ENCODE results near the gene GADD45GIP1.
"Not testable (repeated sequence)": the region's sequence is repeated elsewhere in the genome, so short reads cannot be mapped to it uniquely, and the experiment has no call there.

Gene GADD45GIP1

DNA sequence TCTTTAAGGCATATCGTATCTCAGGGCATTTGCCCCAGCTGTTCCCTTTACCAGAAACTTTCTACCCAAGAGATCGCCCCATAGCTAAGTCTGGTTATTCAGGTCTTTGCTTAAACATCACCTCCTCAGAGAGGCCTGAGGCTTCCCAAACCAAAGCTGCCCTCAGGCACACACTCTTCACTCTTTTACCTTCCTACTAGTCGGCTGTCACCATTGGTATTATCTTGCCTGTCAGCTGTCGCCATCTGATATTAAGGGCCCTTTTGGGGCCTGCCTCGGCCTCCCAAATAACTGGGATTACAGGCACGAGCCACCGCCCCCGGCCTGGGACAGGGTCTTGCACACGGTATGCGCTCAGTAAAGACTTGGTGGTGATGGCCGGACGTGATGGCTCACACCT lies 1.0 kb downstream of the GADD45GIP1 start:
- DNase-seq: no peak

DNA sequence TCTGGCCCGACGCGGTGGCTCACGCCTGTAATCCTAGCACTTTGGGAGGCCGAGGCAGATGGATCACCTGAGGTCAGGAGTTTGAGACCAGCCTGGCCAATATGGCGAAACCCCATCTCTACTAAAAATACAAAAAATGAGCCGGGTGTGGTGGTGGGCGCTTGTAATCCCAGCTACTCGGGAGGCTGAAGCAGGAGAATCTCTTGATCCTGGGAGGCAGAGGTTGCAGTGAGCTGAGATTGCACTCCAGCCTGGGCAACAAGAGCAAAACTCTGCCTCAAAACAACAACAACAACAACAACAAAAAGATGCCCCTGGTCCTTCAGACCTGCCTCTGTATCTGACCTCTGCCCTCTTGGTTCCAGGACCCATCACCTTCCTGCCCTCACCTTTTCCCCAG lies 1.4 kb downstream of the GADD45GIP1 start:
- not testable (repeated sequence) for DNase-seq

DNA sequence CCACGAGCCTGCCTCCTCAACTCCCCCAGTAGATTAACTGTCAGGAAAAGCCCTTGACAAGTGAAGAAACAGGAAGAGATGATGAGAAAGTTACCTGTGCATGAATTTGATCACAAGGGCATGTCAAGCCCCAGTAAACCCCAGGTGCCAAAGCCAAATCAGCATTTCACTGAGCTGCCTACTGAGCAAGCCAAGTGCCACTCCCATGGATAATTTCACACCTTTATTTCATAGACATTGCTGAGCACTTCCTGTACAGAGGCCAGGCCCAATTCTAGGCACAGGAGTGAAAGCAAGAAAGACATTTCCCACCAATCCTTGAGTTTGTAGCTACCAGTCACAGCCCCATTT lies 2.4 kb downstream of the GADD45GIP1 start:
- no peak for DNase-seq

DNA sequence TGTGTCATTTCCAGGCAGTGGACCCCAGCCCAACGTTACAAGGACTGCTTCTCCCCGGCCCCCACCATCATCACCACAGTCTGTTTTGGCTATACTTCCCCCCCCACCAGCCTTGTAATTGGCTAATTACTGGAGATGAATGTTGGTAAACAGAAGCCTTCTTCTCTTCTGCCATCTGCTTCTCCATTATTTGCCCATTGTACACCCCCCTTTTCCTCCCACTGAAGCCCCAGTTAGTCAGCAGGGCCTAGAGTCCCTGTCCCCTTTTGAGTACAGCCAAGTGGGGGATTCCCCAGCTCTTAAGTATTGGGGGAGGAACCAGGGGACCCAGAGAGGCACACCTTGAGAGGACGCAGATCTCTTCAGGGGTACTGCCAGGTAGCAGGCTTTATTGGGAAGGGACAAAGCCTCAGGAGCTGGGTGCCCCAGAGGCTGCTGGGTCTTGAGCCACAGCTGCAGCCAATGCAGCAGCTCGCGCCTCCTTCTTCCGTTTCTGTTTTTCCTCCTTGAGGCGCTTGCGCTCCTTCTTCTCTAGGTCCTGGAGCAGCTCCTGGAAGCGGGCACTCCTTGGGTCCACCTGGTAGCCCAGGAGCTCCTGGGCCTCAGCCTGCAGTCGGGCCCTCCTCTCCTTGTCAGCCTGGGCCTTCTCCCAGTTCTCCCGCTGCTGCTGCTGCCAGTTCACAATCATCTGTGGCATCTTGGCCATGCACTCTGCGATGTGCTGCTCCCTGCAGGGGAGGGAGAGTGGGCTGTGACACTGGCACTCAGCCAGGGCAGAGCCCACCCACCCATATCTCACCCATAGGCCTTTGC lies 3.0 kb downstream of the GADD45GIP1 start:
- DNase-seq: no peak

GRCh38 chr19:12953138-12953798 lies 3.8 kb downstream of the GADD45GIP1 start:
- DNase-seq: no peak

- DNase-seq: no peak
These were observed 4.4 kb downstream of the GADD45GIP1 start for GRCh38 chr19:12952488-12953137.

- not testable (repeated sequence) for DNase-seq
These were observed 5.0 kb downstream of the GADD45GIP1 start for GRCh38 chr19:12952050-12952449.

- no peak for DNase-seq
These were observed 7.4 kb downstream of the GADD45GIP1 start for GRCh38 chr19:12949363-12950283.

- DNase-seq: no peak
These were observed 8.2 kb downstream of the GADD45GIP1 start for GRCh38 chr19:12948612-12949362.

- DNase-seq: no peak
These were observed 9.1 kb downstream of the GADD45GIP1 start for GRCh38 chr19:12947702-12948611.

- no peak for DNase-seq
These were observed 10.1 kb downstream of the GADD45GIP1 start for GRCh38 chr19:12946731-12947496.

- DNase-seq: peak; percentile 57
These were observed 10.8 kb downstream of the GADD45GIP1 start for GRCh38 chr19:12946092-12946721.

- DNase-seq: peak; percentile 99
These were observed 11.4 kb downstream of the GADD45GIP1 start, which contains the start of gene RAD23A for GRCh38 chr19:12945479-12946091. RAD23A (plus strand) TSS chr19:12945862; CDS start chr19:12945949, 87 bp downstream.

- DNase-seq: no peak
These were observed 12.8 kb downstream of the GADD45GIP1 start for GRCh38 chr19:12944104-12944674.

- no peak for DNase-seq
These were observed 13.5 kb downstream of the GADD45GIP1 start for GRCh38 chr19:12943437-12944044.

GRCh38 chr19:12940897-12941296 lies 16.1 kb downstream of the GADD45GIP1 start:
- no peak for DNase-seq

GRCh38 chr19:12939975-12940423 lies 17.0 kb downstream of the GADD45GIP1 start:
- DNase-seq: no peak
